Measurements from ENCODE around the gene ZNF280D. TPM values are rescaled to one million over a fixed set of nuclear protein-coding genes. Genes with fewer than 3 reads are reported as not detected.
"Not testable (repeated sequence)": the region's sequence is repeated elsewhere in the genome, so short reads cannot be mapped to it uniquely, and the experiment has no call there.

ZNF280D gene, protein sequence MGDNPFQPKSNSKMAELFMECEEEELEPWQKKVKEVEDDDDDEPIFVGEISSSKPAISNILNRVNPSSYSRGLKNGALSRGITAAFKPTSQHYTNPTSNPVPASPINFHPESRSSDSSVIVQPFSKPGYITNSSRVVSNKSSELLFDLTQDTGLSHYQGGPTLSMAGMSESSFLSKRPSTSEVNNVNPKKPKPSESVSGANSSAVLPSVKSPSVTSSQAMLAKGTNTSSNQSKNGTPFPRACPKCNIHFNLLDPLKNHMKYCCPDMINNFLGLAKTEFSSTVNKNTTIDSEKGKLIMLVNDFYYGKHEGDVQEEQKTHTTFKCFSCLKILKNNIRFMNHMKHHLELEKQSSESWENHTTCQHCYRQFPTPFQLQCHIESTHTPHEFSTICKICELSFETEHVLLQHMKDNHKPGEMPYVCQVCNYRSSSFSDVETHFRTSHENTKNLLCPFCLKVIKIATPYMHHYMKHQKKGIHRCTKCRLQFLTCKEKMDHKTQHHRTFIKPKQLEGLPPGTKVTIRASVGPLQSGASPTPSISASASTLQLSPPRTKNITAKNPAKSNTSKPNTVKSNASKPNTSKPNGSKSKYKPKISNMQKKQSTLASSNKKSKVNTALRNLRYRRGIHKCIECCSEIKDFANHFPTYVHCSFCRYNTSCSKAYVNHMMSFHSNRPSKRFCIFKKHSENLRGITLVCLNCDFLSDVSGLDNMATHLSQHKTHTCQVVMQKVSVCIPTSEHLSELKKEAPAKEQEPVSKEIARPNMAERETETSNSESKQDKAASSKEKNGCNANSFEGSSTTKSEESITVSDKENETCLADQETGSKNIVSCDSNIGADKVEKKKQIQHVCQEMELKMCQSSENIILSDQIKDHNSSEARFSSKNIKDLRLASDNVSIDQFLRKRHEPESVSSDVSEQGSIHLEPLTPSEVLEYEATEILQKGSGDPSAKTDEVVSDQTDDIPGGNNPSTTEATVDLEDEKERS
- total RNA-seq (175 TPM), polyA plus RNA-seq (29.7 TPM)

DNA sequence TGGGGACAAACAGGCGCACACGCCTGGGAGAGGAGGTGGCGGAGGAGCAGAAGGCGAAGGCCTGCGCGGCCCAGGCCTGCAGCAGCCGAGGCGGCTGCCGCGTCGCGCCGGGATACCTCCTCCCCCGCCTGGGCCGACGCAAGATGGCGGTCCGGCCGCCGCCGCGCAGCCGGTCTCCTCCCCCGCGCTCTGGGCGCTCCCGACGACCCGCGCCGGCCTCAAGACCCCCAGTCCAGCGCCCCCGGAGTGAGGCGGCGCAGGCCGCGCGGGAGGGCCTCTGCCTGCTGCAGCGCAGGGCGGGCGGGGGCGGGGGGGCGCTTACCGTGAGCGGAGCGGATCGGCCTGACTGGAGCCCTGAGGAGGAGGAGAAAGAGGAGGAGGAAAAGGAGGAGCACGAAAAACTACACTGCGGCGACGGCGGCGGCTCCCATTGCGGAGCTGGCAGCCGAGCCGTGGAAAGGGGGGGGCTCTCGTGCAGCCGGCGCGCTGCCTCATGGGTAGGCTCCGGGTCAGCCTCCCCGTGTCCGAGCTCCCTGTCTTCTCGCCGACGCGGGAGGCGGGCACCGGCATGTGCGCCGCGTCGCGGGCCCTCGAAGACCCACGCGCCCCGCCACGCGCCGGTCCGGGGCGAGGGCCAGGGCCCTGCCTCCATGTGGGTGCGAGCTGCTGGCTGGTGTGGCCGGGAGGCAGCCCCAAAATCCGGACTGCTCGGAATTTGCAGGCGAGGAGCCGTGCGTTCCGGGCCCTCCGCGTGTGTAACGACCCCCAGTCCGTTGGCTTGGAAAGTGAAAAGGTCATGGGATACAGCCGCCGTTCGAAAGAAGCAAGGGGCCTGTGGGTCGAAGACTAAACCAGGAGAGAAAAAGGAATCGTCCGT, at the start of gene ZNF280D:
Gene ZNF280D, minus strand, starts transcription at position 374 of the 877 bp plus-strand sequence. CDS start 26,400 bp downstream, outside the sequence.
- peak; percentile 48 for DNase-seq (ENCODE audit: extremely low spot score)
- peaks cover 2% of the 10 kb centered on the region for H3K4me1 ChIP-seq (ENCODE audit: insufficient read depth)
- no peaks in the 10 kb centered on the region for H3K36me3 ChIP-seq (ENCODE audit: insufficient read depth)
- WGBS: 9% methylated on average over 101 of the region's 101 CpGs
- peak within 1 kb of the TSS; percentile 77 for H3K4me3 ChIP-seq (ENCODE audit: low read depth, low read length)
- peak within 1 kb of the TSS; percentile 97 for H3K27ac ChIP-seq (ENCODE audit: low read depth)

- WGBS: 88% methylated on average over 8 of the region's 8 CpGs
- DNase-seq (ENCODE audit: extremely low spot score): no peak
- Histone ChIP-seq H3K36me3 (ENCODE audit: insufficient read depth) (no peaks in the 10 kb centered on the region), H3K4me3 (ENCODE audit: low read depth, low read length) (no peak overlapping the region), H3K27ac (ENCODE audit: low read depth) (no peak overlapping the region), H3K4me1 (ENCODE audit: insufficient read depth) (no peaks in the 10 kb centered on the region)
Observed at GRCh38 chr15:56782306-56782705, 49.0 kb upstream of the ZNF280D start.

GRCh38 chr15:56781666-56782065, 48.4 kb upstream of the ZNF280D start:
- Histone ChIP-seq H3K4me1 (ENCODE audit: insufficient read depth) (no peaks in the 10 kb centered on the region), H3K27ac (ENCODE audit: low read depth) (no peak overlapping the region), H3K4me3 (ENCODE audit: low read depth, low read length) (no peak overlapping the region), H3K36me3 (ENCODE audit: insufficient read depth) (no peaks in the 10 kb centered on the region)
- WGBS: 94% methylated on average over 2 of the region's 2 CpGs
- no peak for DNase-seq (ENCODE audit: extremely low spot score)

DNA sequence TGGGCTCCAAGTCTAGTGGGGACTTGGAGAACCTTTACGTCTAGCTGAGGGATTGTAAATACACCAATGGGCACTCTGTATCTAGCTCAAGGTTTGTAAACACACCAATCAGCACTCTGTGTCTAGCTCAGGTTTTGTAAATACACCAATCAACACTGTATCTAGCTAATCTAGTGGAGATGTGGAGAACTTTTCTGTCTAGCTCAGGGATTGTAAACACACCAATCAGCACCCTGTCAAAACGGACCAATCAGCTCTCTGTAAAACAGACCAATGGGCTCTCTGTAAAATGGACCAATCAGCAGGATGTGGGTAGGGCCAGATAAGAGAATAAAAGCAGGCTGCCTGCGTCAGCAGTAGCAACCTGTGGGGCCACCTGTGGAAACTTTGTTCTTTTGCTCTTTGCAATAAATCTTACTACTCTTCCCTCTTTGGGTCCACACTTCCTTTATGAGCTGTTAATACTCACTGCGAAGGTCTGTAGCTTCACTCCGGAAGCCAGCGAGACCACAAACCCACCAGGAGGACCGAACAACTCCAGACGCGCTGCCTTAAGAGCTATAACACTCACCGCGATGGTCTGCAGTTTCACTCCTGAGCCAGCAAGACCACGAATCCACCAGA, 46.9 kb upstream of the ZNF280D start:
- not testable (repeated sequence) for H3K27ac ChIP-seq (ENCODE audit: low read depth); H3K4me1 ChIP-seq (ENCODE audit: insufficient read depth); H3K36me3 ChIP-seq (ENCODE audit: insufficient read depth); H3K4me3 ChIP-seq (ENCODE audit: low read depth, low read length); DNase-seq (ENCODE audit: extremely low spot score)
- 83% methylated on average over 12 of the region's 12 CpGs for WGBS

DNA sequence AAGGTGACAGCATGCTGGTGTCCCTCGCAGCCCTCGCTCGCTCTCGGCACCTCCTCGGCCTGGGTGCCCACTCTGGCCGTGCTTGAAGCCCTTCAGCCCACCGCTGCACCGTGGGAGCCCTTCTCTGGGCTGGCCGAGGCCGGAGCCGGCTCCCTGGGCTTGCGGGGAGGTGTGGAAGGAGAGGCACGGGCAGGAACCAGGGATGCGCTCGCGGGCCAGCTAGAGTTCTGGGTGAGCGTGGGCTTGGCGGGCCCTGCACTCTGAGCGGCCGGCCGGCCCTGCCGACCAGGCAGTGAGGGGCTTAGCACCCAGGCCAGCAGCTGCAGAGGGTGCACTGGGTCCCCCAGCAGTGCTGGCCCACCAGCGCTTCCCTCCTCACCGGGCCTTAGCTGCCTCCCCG, 46.1 kb upstream of the ZNF280D start:
- not testable (repeated sequence) for H3K27ac ChIP-seq (ENCODE audit: low read depth); H3K4me3 ChIP-seq (ENCODE audit: low read depth, low read length); DNase-seq (ENCODE audit: extremely low spot score)

DNA sequence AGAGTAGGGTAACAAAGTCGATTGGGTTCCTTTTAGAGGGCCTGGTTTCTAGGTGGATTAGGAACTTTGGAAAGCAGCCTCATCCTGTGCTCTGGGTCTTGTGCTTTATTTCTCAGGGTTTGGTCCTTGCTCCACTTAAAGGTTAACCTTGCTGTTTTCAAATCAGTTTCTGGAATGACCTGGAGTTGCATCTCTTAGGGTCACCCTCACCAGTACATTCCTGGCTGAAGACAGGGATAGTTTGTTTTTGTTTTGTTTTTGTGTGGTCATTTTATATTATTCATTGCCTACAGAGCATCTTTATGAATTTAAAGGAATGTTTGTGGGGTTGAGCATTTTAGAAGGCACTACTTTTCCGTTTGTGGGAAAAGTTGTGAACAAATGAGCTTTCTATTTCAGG, 45.5 kb upstream of the ZNF280D start:
- Histone ChIP-seq H3K27ac (ENCODE audit: low read depth) (no peak overlapping the region), H3K4me1 (ENCODE audit: insufficient read depth) (no peaks in the 10 kb centered on the region), H3K36me3 (ENCODE audit: insufficient read depth) (no peaks in the 10 kb centered on the region), H3K4me3 (ENCODE audit: low read depth, low read length) (no peak overlapping the region)
- WGBS: 71% methylated on average over 2 of the region's 2 CpGs
- DNase-seq (ENCODE audit: extremely low spot score): no peak

More for the DNA sequence above, 46.1 kb upstream of the ZNF280D start:
- H3K36me3 ChIP-seq (ENCODE audit: insufficient read depth); H3K4me1 ChIP-seq (ENCODE audit: insufficient read depth): not testable (repeated sequence)
- 95% methylated on average over 25 of the region's 25 CpGs for WGBS

DNA sequence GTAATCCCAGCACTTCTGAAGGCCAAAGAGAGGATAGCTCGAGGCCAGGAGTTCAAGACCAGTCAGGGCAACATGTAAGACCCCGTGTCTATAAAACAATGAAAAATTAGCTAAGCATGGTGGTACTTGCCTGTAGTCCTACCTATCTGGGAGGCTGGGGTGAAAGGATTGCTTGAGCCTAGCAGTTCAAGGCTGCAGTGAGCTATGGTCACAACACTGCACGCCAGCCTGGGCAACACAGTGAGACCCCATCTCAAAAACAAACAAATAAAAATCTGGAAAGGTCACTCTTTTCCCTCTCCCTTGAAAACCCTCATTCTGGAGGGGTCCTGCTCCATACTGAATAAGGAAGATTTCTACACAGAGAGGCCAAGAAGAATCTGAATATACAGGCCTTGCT, 43.5 kb upstream of the ZNF280D start:
- no peak overlapping the region for H3K27ac ChIP-seq (ENCODE audit: low read depth)
- DNase-seq (ENCODE audit: extremely low spot score): no peak
- no peaks in the 10 kb centered on the region for H3K4me1 ChIP-seq (ENCODE audit: insufficient read depth)
- WGBS: 92% methylated on average over 3 of the region's 3 CpGs
- H3K4me3 ChIP-seq (ENCODE audit: low read depth, low read length): no peak overlapping the region
- no peaks in the 10 kb centered on the region for H3K36me3 ChIP-seq (ENCODE audit: insufficient read depth)

GRCh38 chr15:56775641-56776040, 42.3 kb upstream of the ZNF280D start:
- no peaks in the 10 kb centered on the region for H3K36me3 ChIP-seq (ENCODE audit: insufficient read depth)
- 39% methylated on average over 1 of the region's 1 CpG for WGBS
- H3K4me3 ChIP-seq (ENCODE audit: low read depth, low read length): no peak overlapping the region
- H3K27ac ChIP-seq (ENCODE audit: low read depth): no peak overlapping the region
- no peak for DNase-seq (ENCODE audit: extremely low spot score)
- peaks cover 1% of the 10 kb centered on the region for H3K4me1 ChIP-seq (ENCODE audit: insufficient read depth)

DNA sequence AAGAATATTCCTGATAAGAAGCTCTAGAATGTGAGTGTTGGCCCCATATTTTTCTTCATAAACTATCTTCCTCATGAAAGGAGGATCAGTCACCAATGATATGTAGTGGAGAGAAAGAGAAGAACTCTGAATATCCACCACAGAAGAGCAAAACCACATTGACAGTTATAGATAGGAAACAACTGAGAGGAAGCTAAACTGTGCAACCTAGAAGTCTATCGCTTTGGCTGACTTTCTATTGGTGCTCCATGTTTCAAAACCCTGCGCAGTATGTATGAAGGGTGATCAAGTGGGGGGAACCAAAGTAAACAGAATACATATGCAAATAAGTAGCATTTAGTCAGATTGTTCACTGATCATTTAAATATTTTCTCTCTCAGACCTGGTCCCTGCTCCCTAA, 41.0 kb upstream of the ZNF280D start:
- no peak overlapping the region for H3K27ac ChIP-seq (ENCODE audit: low read depth)
- no peak overlapping the region for H3K4me3 ChIP-seq (ENCODE audit: low read depth, low read length)
- no peaks in the 10 kb centered on the region for H3K36me3 ChIP-seq (ENCODE audit: insufficient read depth)
- WGBS: 95% methylated on average over 2 of the region's 2 CpGs
- no peak for DNase-seq (ENCODE audit: extremely low spot score)
- H3K4me1 ChIP-seq (ENCODE audit: insufficient read depth): peaks cover 1% of the 10 kb centered on the region

- DNase-seq (ENCODE audit: extremely low spot score): no peak
- 58% methylated on average over 6 of the region's 6 CpGs for WGBS
- Histone ChIP-seq H3K27ac (ENCODE audit: low read depth) (peak overlapping the region; percentile 56), H3K36me3 (ENCODE audit: insufficient read depth) (no peaks in the 10 kb centered on the region), H3K4me3 (ENCODE audit: low read depth, low read length) (no peak overlapping the region), H3K4me1 (ENCODE audit: insufficient read depth) (peaks cover 1% of the 10 kb centered on the region)
Observed at GRCh38 chr15:56772868-56773639, 39.7 kb upstream of the ZNF280D start.

- Histone ChIP-seq H3K4me3 (ENCODE audit: low read depth, low read length) (no peak overlapping the region), H3K27ac (ENCODE audit: low read depth) (no peak overlapping the region), H3K36me3 (ENCODE audit: insufficient read depth) (no peaks in the 10 kb centered on the region), H3K4me1 (ENCODE audit: insufficient read depth) (peaks cover 1% of the 10 kb centered on the region)
- DNase-seq (ENCODE audit: extremely low spot score): no peak
- 66% methylated on average over 5 of the region's 5 CpGs for WGBS
Observed at GRCh38 chr15:56770173-56770572, 36.9 kb upstream of the ZNF280D start.

DNA sequence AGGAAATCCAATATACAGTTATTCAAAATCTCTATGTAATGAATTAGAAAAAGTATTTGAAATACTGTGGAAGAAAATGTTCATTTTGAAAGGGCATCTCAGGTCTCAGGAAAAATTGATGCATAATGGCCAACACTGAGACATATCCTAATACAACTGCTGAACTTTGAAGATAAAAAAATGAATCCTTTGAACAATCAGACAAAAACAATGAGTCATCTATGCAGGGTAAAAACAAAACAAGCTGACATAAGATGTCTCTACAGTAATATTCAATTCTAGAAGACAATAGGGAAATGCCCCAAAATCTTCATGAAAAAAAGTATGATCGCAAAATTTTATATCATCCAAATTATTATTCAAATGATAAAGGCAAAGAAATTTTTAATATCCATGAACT, 34.0 kb upstream of the ZNF280D start:
- H3K4me3 ChIP-seq (ENCODE audit: low read depth, low read length): no peak overlapping the region
- WGBS: 94% methylated on average over 1 of the region's 1 CpG
- no peak for DNase-seq (ENCODE audit: extremely low spot score)
- H3K36me3 ChIP-seq (ENCODE audit: insufficient read depth): no peaks in the 10 kb centered on the region
- H3K27ac ChIP-seq (ENCODE audit: low read depth): no peak overlapping the region
- peaks cover 1% of the 10 kb centered on the region for H3K4me1 ChIP-seq (ENCODE audit: insufficient read depth)

All from urinary bladder (tissue), 4 donors.